ENCODE measurements around the gene IQGAP3.
A peak's percentile ranks its signal among the peaks of the same experiment; 100 is the strongest.
"Not testable (repeated sequence)": the region's sequence is repeated elsewhere in the genome, so short reads cannot be mapped to it uniquely, and the experiment has no call there.

Gene IQGAP3

GRCh38 chr1:156571919-156572662 is at the start of gene IQGAP3:
IQGAP3 (minus strand) TSS chr1:156572565; CDS start chr1:156572529, 36 bp downstream.
- no peak for DNase-seq (ENCODE audit: low read depth)
- no peak for TF ChIP-seq CTCF (IDR thresholded peaks at IDR 0.05; ENCODE audit: low read depth, low read length, missing control alignments)

GRCh38 chr1:156619582-156619955 is 47.2 kb upstream of the IQGAP3 start:
- no peak overlapping the region for H3K4me3 ChIP-seq (ENCODE audit: low read depth, low read length)
- no peak for TF ChIP-seq CTCF (IDR thresholded peaks at IDR 0.05; ENCODE audit: low read depth, low read length, missing control alignments)
- DNase-seq (ENCODE audit: low read depth) = no peak

More at GRCh38 chr1:156571919-156572662, at the start of gene IQGAP3:
- peak within 1 kb of the TSS; percentile 83 for H3K4me3 ChIP-seq (ENCODE audit: low read depth, low read length)

GRCh38 chr1:156618853-156619581 is 46.7 kb upstream of the IQGAP3 start, which contains the start of gene HAPLN2:
HAPLN2 (plus strand) TSS chr1:156619415; CDS start chr1:156623491, 4,076 bp downstream.
- no peak within 1 kb of the TSS for H3K4me3 ChIP-seq (ENCODE audit: low read depth, low read length)
- peak; percentile 61 for TF ChIP-seq CTCF (IDR thresholded peaks at IDR 0.05; ENCODE audit: low read depth, low read length, missing control alignments)
- DNase-seq (ENCODE audit: low read depth) = no peak

DNA sequence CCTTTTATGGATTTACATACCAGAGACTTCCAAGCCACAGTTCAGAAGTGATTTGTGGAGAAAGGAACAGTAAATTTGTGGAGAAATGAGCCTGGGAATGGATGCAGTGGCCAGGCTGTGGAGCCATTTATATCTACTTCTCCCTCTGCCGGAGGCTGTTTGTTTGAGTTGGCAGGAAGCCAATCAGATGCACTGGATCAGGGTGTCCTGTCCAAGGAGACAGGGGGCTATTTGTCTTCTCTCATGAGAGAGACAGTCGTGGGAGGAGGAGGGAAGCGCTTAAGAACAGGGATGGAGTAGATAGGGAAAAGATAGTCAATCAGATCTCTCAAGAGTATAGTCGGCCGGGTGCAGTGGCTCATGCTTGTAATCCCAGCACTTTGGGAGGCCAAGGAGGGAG is 44.1 kb upstream of the IQGAP3 start:
- DNase-seq (ENCODE audit: low read depth) = no peak
- no peak overlapping the region for H3K4me3 ChIP-seq (ENCODE audit: low read depth, low read length)
- no peak for TF ChIP-seq CTCF (IDR thresholded peaks at IDR 0.05; ENCODE audit: low read depth, low read length, missing control alignments)

GRCh38 chr1:156615946-156616345 is 43.6 kb upstream of the IQGAP3 start:
- H3K4me3 ChIP-seq (ENCODE audit: low read depth, low read length) = no peak overlapping the region
- DNase-seq (ENCODE audit: low read depth) = no peak
- TF ChIP-seq CTCF (IDR thresholded peaks at IDR 0.05; ENCODE audit: low read depth, low read length, missing control alignments) = no peak

- H3K4me3 ChIP-seq (ENCODE audit: low read depth, low read length) = no peak overlapping the region
- TF ChIP-seq CTCF (IDR thresholded peaks at IDR 0.05; ENCODE audit: low read depth, low read length, missing control alignments) = no peak
- DNase-seq (ENCODE audit: low read depth) = no peak
Observed at GRCh38 chr1:156612666-156613065, 40.3 kb upstream of the IQGAP3 start.

GRCh38 chr1:156610072-156610471 is 37.7 kb upstream of the IQGAP3 start:
- DNase-seq (ENCODE audit: low read depth); H3K4me3 ChIP-seq (ENCODE audit: low read depth, low read length): not testable (repeated sequence)

All from GM12864 (cell line).